SK-N-SH (cell line): Measurements from ENCODE around the gene RRM2. TPM values are rescaled to one million over a fixed set of nuclear protein-coding genes. Genes with fewer than 3 reads are reported as not detected.
"Not testable (repeated sequence)": the region's sequence is repeated elsewhere in the genome, so short reads cannot be mapped to it uniquely, and the experiment has no call there.

Experiments used
- CTCF ChIA-PET: fragments of 300-600, 350-600 bp; formaldehyde crosslinking; extraction: SDS; loops from one replicate; lab custom pipeline; 2021; lab: Yijun Ruan, JAX
- POLR2A ChIA-PET: fragments of 350-600 bp; sonication (Branson Sonifier 250); formaldehyde crosslinking; extraction: SDS; loops from one replicate; lab custom pipeline; 2020; ENCODE audit warnings: antibody characterized with exemption, inconsistent platforms; lab: Yijun Ruan, JAX
- DNase-seq: peaks from one replicate; pipeline ENCODE4 v3.0.0; 2012
- H2AFZ ChIP-seq: fragments of 200-600 bp; sonication (generic); 2 replicates; pipeline ENCODE4 v1.8.1; 2016; ENCODE audit warnings: antibody characterized with exemption, mild to moderate bottlenecking, low read depth
- H3F3A ChIP-seq: fragments of 200-600 bp; sonication (generic); replicated peaks from 2 replicates; pipeline ENCODE3; 2016; ENCODE audit warnings: antibody characterized with exemption, mild to moderate bottlenecking; ENCODE audit not compliant: insufficient read depth
- H3K27ac ChIP-seq, 2 experiments: fragments of 200-500 bp in 1 of 2; fragments of 200-600 bp in 1 of 2; sonication (Bioruptor generic) in 1 of 2; sonication (generic), shearing (Covaris generic) in 1 of 2; 2 replicates each; pipeline versions ENCODE4 v1.5.1 to v1.6.1; 2014 to 2016; ENCODE audit warnings: low read depth in 2 of 2, inconsistent platforms in 1 of 2, low read length in 1 of 2, mild to moderate bottlenecking in 1 of 2, mixed read lengths in 1 of 2
- H3K27me3 ChIP-seq: fragments of 200-600 bp; sonication (generic), shearing (Covaris generic); 2 replicates; pipeline ENCODE4 v1.6.1; 2016; ENCODE audit warnings: mixed run types; ENCODE audit not compliant: insufficient read depth
- H3K36me3 ChIP-seq, 2 experiments: fragments of 200-500 bp in 1 of 2; fragments of 200-600 bp in 1 of 2; sonication (Bioruptor generic) in 1 of 2; sonication (generic) in 1 of 2; replicated peaks in 1 of 2; 2 replicates each; pipeline versions ENCODE3 to v1.5.1; 2014 to 2016; ENCODE audit warnings: low read length in 1 of 2, mild to moderate bottlenecking in 1 of 2; ENCODE audit not compliant: insufficient read depth in 2 of 2, control insufficient read depth in 1 of 2
- H3K4me1 ChIP-seq, 2 experiments: fragments of 200-500 bp in 1 of 2; fragments of 200-600 bp in 1 of 2; sonication (Bioruptor generic) in 1 of 2; sonication (generic), shearing (Covaris generic) in 1 of 2; 2 replicates each; pipeline versions ENCODE4 v1.5.1 to v1.6.1; 2014 to 2016; ENCODE audit warnings: low read depth in 1 of 2, low read length in 1 of 2, mixed run types in 1 of 2; ENCODE audit not compliant: insufficient read depth in 2 of 2, control insufficient read depth in 1 of 2
- H3K4me2 ChIP-seq: fragments of 200-600 bp; sonication (generic), shearing (Covaris generic); 2 replicates; pipeline ENCODE4 v1.6.1; 2017; ENCODE audit warnings: mixed run types
- H3K4me3 ChIP-seq, 2 experiments: fragments of 200-500 bp in 1 of 2; fragments of 200-600 bp in 1 of 2; sonication (Bioruptor generic) in 1 of 2; sonication (generic), shearing (Covaris generic) in 1 of 2; 2 replicates each; pipeline versions ENCODE4 v1.5.1 to v1.8.1; 2014 to 2016; ENCODE audit warnings: low read depth in 2 of 2, inconsistent platforms in 1 of 2, low read length in 1 of 2, mild to moderate bottlenecking in 1 of 2, mixed read lengths in 1 of 2, moderate library complexity in 1 of 2
- H3K79me2 ChIP-seq: fragments of 200-600 bp; sonication (generic); 2 replicates; pipeline ENCODE4 v1.8.1; 2017; ENCODE audit warnings: mild to moderate bottlenecking; ENCODE audit not compliant: insufficient read depth
- H3K9ac ChIP-seq: fragments of 200-600 bp; sonication (generic); 2 replicates; pipeline ENCODE4 v1.6.1; 2017; ENCODE audit warnings: mixed run types
- H3K9me2 ChIP-seq: fragments of 200-600 bp; sonication (generic); 2 replicates; pipeline ENCODE4 v1.6.1; 2017; ENCODE audit warnings: mixed run types
- H3K9me3 ChIP-seq: fragments of 200-600 bp; sonication (generic); 2 replicates; pipeline ENCODE4 v1.6.1; 2017; ENCODE audit warnings: mixed run types, mild to moderate bottlenecking, moderate library complexity
- H4K20me1 ChIP-seq: fragments of 200-600 bp; sonication (generic); 2 replicates; pipeline ENCODE4 v1.6.1; 2017; ENCODE audit warnings: mild to moderate bottlenecking, mixed run types; ENCODE audit not compliant: insufficient read depth
- CHD2 ChIP-seq: fragments of 150-350 bp; IDR thresholded peaks from 2 replicates; pipeline ENCODE4 v1.6.1; 2018; ENCODE audit warnings: low read length; ENCODE audit not compliant: partially characterized antibody
- ELF1 ChIP-seq: IDR thresholded peaks from 2 replicates; pipeline ENCODE4 v1.4.0; 2012
- EP300 ChIP-seq, 2 experiments: IDR thresholded peaks; 2 replicates each; pipeline versions ENCODE4 v1.4.0 to v1.6.1; 2012; ENCODE audit warnings: borderline replicate concordance in 1 of 2, low read depth in 1 of 2, low read length in 1 of 2
- FOSL2 ChIP-seq: IDR thresholded peaks from 2 replicates; pipeline ENCODE4 v1.4.0; 2012; ENCODE audit warnings: low read depth, mild to moderate bottlenecking, moderate library complexity, borderline replicate concordance
- FOXJ3 ChIP-seq: sonication (generic); formaldehyde crosslinking; IDR thresholded peaks from 2 replicates; pipeline ENCODE4 v1.5.1; 2020; ENCODE audit warnings: mild to moderate bottlenecking, missing genetic modification reagents
- GATA2 ChIP-seq: sonication (generic); formaldehyde crosslinking; IDR thresholded peaks from 2 replicates; pipeline ENCODE4 v1.5.0; 2020; ENCODE audit warnings: mild to moderate bottlenecking, missing genetic modification reagents
- IRF3 ChIP-seq: fragments of 150-350 bp; IDR thresholded peaks from 2 replicates; pipeline ENCODE4 v1.6.1; 2016; ENCODE audit warnings: mild to moderate bottlenecking, low read depth, low read length
- MEF2A ChIP-seq: IDR thresholded peaks from 2 replicates; pipeline ENCODE4 v1.4.0; 2012; ENCODE audit warnings: low read depth, borderline replicate concordance
- MXI1 ChIP-seq: IDR thresholded peaks from 2 replicates; pipeline ENCODE4 v1.6.1; 2012; ENCODE audit warnings: mild to moderate bottlenecking, low read depth, low read length, improper control_type of control experiment
- NRF1 ChIP-seq: IDR thresholded peaks from 2 replicates; pipeline ENCODE4 v1.6.1; 2012; ENCODE audit warnings: low read depth, mild to moderate bottlenecking, low read length
- RAD21 ChIP-seq: IDR thresholded peaks from 2 replicates; pipeline ENCODE4 v1.6.1; 2012; ENCODE audit warnings: mild to moderate bottlenecking, low read length
- RCOR1 ChIP-seq: fragments of 150-350 bp; IDR thresholded peaks from 2 replicates; pipeline ENCODE4 v1.6.1; 2017; ENCODE audit warnings: antibody characterized with exemption, low read length
- RXRA ChIP-seq: IDR thresholded peaks from 2 replicates; pipeline ENCODE4 v1.4.0; 2012; ENCODE audit warnings: low read depth, mild to moderate bottlenecking, borderline replicate concordance
- SMC3 ChIP-seq: IDR thresholded peaks from 2 replicates; pipeline ENCODE4 v1.6.1; 2012; ENCODE audit warnings: low read depth, low read length, improper control_type of control experiment
- TAF1 ChIP-seq: IDR thresholded peaks from 2 replicates; pipeline ENCODE4 v1.6.1; 2012; ENCODE audit warnings: low read depth, mild to moderate bottlenecking, low read length, moderate library complexity, borderline replicate concordance
- TEAD4 ChIP-seq: IDR thresholded peaks from 2 replicates; pipeline ENCODE4 v1.4.0; 2012; ENCODE audit warnings: mild to moderate bottlenecking, borderline replicate concordance; ENCODE audit not compliant: insufficient read depth
- YY1 ChIP-seq: IDR thresholded peaks from 2 replicates; pipeline ENCODE4 v1.4.0; 2012; ENCODE audit warnings: low read depth, mild to moderate bottlenecking
- ZBTB33 ChIP-seq: IDR thresholded peaks from 2 replicates; pipeline ENCODE4 v1.4.0; 2012; ENCODE audit warnings: low read depth, borderline replicate concordance
- WGBS: methylation state at CpG from one replicate; pipeline ENCODE4 v1.1.6; 2017; ENCODE audit warnings: low lambda C conversion rate; 5-methylcytosine and 5-hydroxymethylcytosine counted together
- polyA plus RNA-seq, 3 experiments: library from polyadenylated mRNA; depleted of rRNA; stranded (reverse); fragments of >200 nt; gene quantifications; 2 replicates each; pipeline ENCODE4 v1.2.3, GENCODE V29; 2012
- TF ChIP-seq, protein P1 (sequence below): fragments of 150-350 bp; IDR thresholded peaks from 2 replicates; pipeline ENCODE4 v1.6.1; 2017; ENCODE audit warnings: antibody characterized with exemption, low read length, low read depth, borderline replicate concordance
- TF ChIP-seq, protein P2 (sequence below): IDR thresholded peaks from 2 replicates; pipeline ENCODE4; 2012

The RRM2 gene
- polyA plus RNA-seq, 1 of the 3 experiments (the other 2 are of a cell fraction), result 38.9 TPM

DNA sequence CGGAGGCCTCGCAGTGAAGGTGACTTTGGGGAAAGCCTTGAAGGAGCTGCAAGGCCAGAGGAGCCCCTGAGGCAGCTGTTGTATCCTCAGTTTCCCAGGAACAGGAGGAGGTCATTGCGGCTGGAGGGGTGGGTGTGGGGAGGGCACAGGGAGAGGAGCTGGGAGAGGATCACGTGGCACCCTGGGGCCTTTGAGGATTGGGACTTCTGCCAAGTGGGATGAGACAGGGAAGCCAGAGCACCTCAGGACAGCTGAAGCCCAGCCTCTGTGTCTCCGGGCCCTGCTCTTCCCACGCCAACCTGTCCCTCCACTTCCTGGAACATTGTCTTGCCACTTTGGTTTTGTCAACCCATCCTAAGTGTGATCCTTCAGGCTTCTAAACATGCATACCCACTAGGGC is 19.4 kb upstream of the RRM2 start:
- 86% methylated on average over 6 of the region's 6 CpGs for WGBS
- Histone ChIP-seq H3K27me3 (no peaks in the 10 kb centered on the region), H3K9me2 (no peaks in the 10 kb centered on the region), H3K9ac (no peak overlapping the region), H3K36me3 (no peaks in the 10 kb centered on the region), H3K4me1 (no peaks in the 10 kb centered on the region; a peak in 1 of 4 replicates), H3K9me3 (no peaks in the 10 kb centered on the region), H4K20me1 (no peaks in the 10 kb centered on the region), H3K4me2 (no peak overlapping the region), H3K79me2 (no peaks in the 10 kb centered on the region), H3F3A (no peaks in the 10 kb centered on the region), H3K27ac (no peak overlapping the region), H3K4me3 (no peak overlapping the region), H2AFZ (no peak overlapping the region)
- ChIA-PET POLR2A (interaction anchor here (0.6 to 0.7 kb wide), 2 partner anchors 39 to 269 kb away, joined by 5 to 8 read pairs; no protein-coding TSS in a partner anchor), CTCF (interaction anchor here (1.0 to 36.2 kb wide), 5 partner anchors 21 to 332 kb away, joined by 4 to 946 read pairs (median 5); partner anchors contain the start of gene CYS1)
- TF ChIP-seq, protein P1, sequence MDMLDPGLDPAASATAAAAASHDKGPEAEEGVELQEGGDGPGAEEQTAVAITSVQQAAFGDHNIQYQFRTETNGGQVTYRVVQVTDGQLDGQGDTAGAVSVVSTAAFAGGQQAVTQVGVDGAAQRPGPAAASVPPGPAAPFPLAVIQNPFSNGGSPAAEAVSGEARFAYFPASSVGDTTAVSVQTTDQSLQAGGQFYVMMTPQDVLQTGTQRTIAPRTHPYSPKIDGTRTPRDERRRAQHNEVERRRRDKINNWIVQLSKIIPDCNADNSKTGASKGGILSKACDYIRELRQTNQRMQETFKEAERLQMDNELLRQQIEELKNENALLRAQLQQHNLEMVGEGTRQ, result no peak
- no peak for TF ChIP-seq MXI1
- TF ChIP-seq EP300 (IDR thresholded peaks at IDR 0.05; ENCODE audit: borderline replicate concordance in 1 of 2, low read depth in 1 of 2, low read length in 1 of 2), result no peak
- no peak for TF ChIP-seq NRF1
- no peak for TF ChIP-seq FOSL2
- TF ChIP-seq ELF1, result no peak
- TF ChIP-seq SMC3, result no peak
- TF ChIP-seq ZBTB33, result no peak
- TF ChIP-seq MEF2A, result no peak
- TF ChIP-seq, protein P2, sequence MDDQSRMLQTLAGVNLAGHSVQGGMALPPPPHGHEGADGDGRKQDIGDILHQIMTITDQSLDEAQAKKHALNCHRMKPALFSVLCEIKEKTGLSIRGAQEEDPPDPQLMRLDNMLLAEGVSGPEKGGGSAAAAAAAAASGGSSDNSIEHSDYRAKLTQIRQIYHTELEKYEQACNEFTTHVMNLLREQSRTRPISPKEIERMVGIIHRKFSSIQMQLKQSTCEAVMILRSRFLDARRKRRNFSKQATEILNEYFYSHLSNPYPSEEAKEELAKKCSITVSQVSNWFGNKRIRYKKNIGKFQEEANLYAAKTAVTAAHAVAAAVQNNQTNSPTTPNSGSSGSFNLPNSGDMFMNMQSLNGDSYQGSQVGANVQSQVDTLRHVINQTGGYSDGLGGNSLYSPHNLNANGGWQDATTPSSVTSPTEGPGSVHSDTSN, result no peak
- TF ChIP-seq IRF3, result no peak
- TF ChIP-seq GATA2 (CRISPR knock-in tag), result no peak
- no peak for TF ChIP-seq CHD2
- TF ChIP-seq TEAD4, result no peak
- no peak for TF ChIP-seq YY1
- TF ChIP-seq RCOR1, result no peak
- no peak for TF ChIP-seq RXRA
- TF ChIP-seq RAD21, result no peak
- TF ChIP-seq TAF1, result no peak
- TF ChIP-seq FOXJ3 (CRISPR knock-in tag), result no peak
- DNase-seq, result no peak

DNA sequence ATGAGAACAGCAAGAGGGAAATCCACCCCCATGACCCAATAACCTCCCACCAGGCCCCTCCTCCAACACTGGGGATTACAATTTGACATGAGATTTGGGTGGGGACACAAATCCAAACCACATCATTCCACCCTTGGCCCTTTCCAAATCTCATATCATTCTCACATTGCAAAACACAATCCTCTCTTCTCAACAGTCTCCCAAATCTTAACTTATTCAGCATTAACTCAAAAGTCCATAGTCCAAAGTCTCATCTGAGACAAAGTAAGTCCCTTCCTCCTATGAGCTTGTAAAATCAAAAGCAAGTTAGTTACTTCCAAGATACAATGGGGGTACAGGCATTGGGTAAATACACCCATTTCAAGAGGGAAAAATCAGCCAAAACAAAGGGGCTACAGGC is 17.6 kb upstream of the RRM2 start:
- H3K27ac ChIP-seq, H3K79me2 ChIP-seq, H2AFZ ChIP-seq, POLR2A ChIA-PET, H3K27me3 ChIP-seq, H3K9me2 ChIP-seq, H3K4me1 ChIP-seq, DNase-seq, H4K20me1 ChIP-seq, H3K36me3 ChIP-seq, H3K9me3 ChIP-seq, H3K4me3 ChIP-seq, H3K4me2 ChIP-seq, H3F3A ChIP-seq, H3K9ac ChIP-seq: not testable (repeated sequence)
- CTCF ChIA-PET, result interaction anchor here (0.6 to 36.2 kb wide), 6 partner anchors 8 to 583 kb away, joined by 3 to 946 read pairs (median 4); partner anchors contain the start of gene CYS1
